GM12872 (cell line): ENCODE results near the gene NCK2.

Experiments used
- CTCF ChIP-seq: IDR thresholded peaks from 3 replicates; pipeline ENCODE4 v1.5.1; 2011; ENCODE audit warnings: low read depth, mild to moderate bottlenecking, low read length, moderate library complexity; ENCODE audit not compliant: insufficient read depth

Gene NCK2

DNA sequence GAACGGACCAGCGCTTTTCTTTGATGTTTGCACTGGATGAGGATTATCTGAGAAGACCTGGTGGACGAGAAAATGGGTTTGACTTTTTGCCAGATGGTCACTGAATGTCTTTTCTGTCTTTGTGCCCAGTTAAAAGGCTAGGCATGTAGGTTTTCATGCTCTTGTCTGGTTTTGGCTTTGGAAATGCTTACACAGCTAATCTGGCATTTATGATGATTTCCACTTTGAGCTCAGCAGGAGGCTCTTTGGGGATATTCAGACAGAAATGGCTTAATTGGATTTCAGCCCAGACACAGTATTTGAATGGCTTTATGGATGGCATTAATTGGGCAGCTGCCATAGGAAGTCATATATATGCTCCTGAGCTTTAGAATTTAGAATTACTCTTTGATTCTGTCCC is 59.6 kb downstream of the NCK2 start:
- TF ChIP-seq CTCF = no peak

GRCh38 chr2:105806996-105807395 is 62.3 kb downstream of the NCK2 start:
- no peak for TF ChIP-seq CTCF

GRCh38 chr2:105808423-105809096 is 63.8 kb downstream of the NCK2 start:
- no peak for TF ChIP-seq CTCF

GRCh38 chr2:105809097-105809473 is 64.4 kb downstream of the NCK2 start:
- TF ChIP-seq CTCF = no peak

DNA sequence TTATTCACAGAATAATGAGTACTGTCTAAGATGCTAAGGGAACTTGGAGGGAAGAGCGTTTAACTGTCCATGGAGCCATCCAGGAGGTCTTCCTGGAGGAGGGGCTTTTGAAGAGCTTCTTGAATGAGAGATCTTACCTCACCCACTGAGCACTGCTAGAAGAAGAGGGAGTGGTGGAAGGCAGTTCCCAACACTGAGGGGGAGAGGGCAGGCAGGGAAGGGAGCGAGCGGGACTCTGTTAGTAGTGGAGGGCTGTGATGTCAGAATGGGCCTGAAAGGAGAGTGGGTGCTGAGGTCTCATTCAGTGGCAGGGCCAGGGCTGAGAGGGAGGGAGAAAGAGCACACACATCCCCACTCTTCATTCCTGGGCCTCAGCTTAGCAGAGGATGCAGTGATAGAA is 65.0 kb downstream of the NCK2 start:
- TF ChIP-seq CTCF = no peak

DNA sequence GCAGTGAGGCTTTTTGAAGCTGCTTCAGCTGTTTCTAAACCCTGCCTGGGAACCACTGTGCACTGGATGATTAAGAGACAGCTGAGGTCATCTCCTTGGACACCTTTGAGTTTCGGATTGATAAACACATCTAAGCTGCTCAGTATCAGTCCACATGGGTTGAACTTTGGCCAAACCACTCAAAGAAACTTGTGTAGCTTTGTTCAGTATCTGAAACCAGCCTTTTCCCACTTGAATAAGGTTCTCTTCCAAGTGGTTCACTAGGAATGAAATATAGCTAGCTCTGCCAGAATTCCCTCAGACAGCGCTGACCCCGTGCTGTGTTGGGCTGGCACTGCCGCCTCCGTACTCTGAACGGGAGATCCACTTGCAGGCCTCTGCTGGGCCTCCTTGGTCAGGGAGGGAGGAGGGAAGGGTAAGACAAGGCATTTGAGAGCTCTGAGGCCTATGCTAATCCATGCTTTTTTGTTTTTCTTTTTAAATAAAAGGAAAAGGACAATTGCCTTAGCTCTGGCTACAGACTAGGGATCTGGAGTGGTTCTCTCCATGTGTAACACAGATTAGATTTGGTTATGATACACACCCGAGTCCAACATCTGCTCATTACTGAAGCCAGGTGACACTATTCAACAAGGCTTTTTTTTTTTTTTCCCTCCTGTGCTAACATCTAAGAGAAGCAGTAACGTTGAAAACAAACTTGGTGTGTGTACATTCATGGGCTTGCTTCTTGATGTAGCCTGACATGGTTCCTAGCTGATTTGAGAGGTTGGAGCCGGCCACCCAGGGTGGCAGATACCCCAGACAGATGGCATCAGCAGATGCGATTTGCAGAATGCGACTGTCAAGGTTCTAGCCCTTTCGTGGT is 67.7 kb downstream of the NCK2 start:
- TF ChIP-seq CTCF = no peak

GRCh38 chr2:105813045-105813315 is 68.3 kb downstream of the NCK2 start:
- TF ChIP-seq CTCF = no peak
